Uterus (tissue), 4 donors: ENCODE measurements around the gene ACTL9. TPM values are rescaled to one million over a fixed set of nuclear protein-coding genes. Genes with fewer than 3 reads are reported as not detected.

Experiments
- DNase-seq, 2 donors: peaks; one replicate each; pipeline ENCODE4 v3.0.0-alpha.2; 2019 to 2020
- H3K27ac ChIP-seq, 2 donors: fragments of 200-600 bp; sonication (generic); 1 replicate in 1 of 2; 2 replicates in 1 of 2; pipeline ENCODE4 v1.5.1; 2016 to 2018
- H3K27me3 ChIP-seq, 2 donors: fragments of 200-600 bp; sonication (generic); one replicate each; pipeline ENCODE4 v1.5.1; 2018 to 2019; ENCODE audit warnings: control low read depth in 1 of 2
- H3K36me3 ChIP-seq, 2 donors: fragments of 200-600 bp; sonication (generic); one replicate each; pipeline ENCODE4 v1.5.1; 2019; ENCODE audit warnings: control low read depth in 1 of 2
- H3K4me1 ChIP-seq, 2 donors: fragments of 200-600 bp; sonication (generic); one replicate each; pipeline ENCODE4 v1.5.1; 2018 to 2019; ENCODE audit warnings: control low read depth in 1 of 2
- H3K4me3 ChIP-seq, 2 donors: fragments of 200-600 bp; sonication (generic); 1 replicate in 1 of 2; 2 replicates in 1 of 2; pipeline ENCODE4 v1.5.1; 2018 to 2019; ENCODE audit warnings: mild to moderate bottlenecking in 1 of 2
- H3K9me3 ChIP-seq, 2 donors: fragments of 200-600 bp; sonication (generic); one replicate each; pipeline ENCODE4 v1.5.1; 2019; ENCODE audit warnings: control low read depth in 1 of 2
- POLR2A ChIP-seq, 2 donors: fragments of 450-650 bp; IDR thresholded peaks; one replicate each; pipeline ENCODE4 v1.6.1; 2016; ENCODE audit warnings: antibody characterized with exemption in 2 of 2, mild to moderate bottlenecking in 1 of 2, moderate library complexity in 1 of 2
- intact Hi-C: fragments of 100-400 bp; cut with DNase I; formaldehyde crosslinking; loops from one replicate; pipeline ENCODE4 v1.15.1; 2023; ENCODE audit warnings: low total_unique reads
- total RNA-seq, 4 donors: library from RNA; depleted of rRNA in 3 of 4; stranded (reverse); fragments of >200 nt in 3 of 4; gene quantifications; one replicate each; pipeline versions ENCODE4 v1.1.0 to v1.2.4, GENCODE V29; 2014 to 2023
- TF ChIP-seq, protein P1 (sequence below), 4 experiments: fragments of 200-600 bp in 2 of 4; fragments of 450-650 bp in 2 of 4; sonication (generic) in 2 of 4; IDR thresholded peaks; one replicate each; pipeline ENCODE4 v1.5.1; 2016 to 2019; ENCODE audit warnings: antibody characterized with exemption in 4 of 4, mild to moderate bottlenecking in 2 of 4, moderate library complexity in 1 of 4
- donor health status: DM: yes; HTN: yes; CAD: no.

Gene ACTL9
- total RNA-seq, 4 donors from 2014 or later = not detected

DNA sequence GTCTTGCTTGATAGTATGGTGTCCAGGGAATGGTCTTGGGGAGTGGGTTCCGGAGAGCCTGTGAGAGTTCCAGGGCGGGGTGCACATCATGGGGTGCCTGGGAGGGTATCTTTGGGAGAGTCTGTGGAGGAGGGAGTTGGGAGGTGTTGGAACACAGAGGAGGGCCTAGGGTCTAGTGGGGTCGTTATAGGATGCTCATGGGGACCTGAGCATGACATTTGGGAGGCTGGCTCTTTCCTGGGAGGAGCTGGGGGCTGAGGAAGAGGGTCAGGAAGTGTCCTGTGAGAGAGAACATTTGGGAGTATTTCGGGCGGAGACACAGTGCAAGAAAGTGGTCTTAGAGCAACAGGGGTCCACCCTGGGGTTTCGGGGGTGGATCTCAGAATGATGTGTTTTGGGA lies 2.7 kb downstream of the ACTL9 start:
- H3K27me3 ChIP-seq = no peaks in the 10 kb centered on the region
- no peaks in the 10 kb centered on the region for H3K4me1 ChIP-seq
- no peak for TF ChIP-seq POLR2A (IDR thresholded peaks at IDR 0.05)
- TF ChIP-seq, protein P1, sequence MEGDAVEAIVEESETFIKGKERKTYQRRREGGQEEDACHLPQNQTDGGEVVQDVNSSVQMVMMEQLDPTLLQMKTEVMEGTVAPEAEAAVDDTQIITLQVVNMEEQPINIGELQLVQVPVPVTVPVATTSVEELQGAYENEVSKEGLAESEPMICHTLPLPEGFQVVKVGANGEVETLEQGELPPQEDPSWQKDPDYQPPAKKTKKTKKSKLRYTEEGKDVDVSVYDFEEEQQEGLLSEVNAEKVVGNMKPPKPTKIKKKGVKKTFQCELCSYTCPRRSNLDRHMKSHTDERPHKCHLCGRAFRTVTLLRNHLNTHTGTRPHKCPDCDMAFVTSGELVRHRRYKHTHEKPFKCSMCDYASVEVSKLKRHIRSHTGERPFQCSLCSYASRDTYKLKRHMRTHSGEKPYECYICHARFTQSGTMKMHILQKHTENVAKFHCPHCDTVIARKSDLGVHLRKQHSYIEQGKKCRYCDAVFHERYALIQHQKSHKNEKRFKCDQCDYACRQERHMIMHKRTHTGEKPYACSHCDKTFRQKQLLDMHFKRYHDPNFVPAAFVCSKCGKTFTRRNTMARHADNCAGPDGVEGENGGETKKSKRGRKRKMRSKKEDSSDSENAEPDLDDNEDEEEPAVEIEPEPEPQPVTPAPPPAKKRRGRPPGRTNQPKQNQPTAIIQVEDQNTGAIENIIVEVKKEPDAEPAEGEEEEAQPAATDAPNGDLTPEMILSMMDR (IDR thresholded peaks at IDR 0.05) = no peak
- intact Hi-C loops = no loop called here
- H3K4me3 ChIP-seq = no peak overlapping the region
- H3K9me3 ChIP-seq = no peaks in the 10 kb centered on the region
- no peaks in the 10 kb centered on the region for H3K36me3 ChIP-seq
- no peak for DNase-seq
- H3K27ac ChIP-seq = no peak overlapping the region

GRCh38 chr19:8695501-8695900 lies 3.1 kb downstream of the ACTL9 start:
- H3K27me3 ChIP-seq = no peaks in the 10 kb centered on the region
- no peaks in the 10 kb centered on the region for H3K4me1 ChIP-seq
- DNase-seq = no peak
- H3K4me3 ChIP-seq = no peak overlapping the region
- H3K27ac ChIP-seq = no peak overlapping the region
- intact Hi-C loops = no loop called here
- no peaks in the 10 kb centered on the region for H3K36me3 ChIP-seq
- TF ChIP-seq POLR2A (IDR thresholded peaks at IDR 0.05) = no peak
- TF ChIP-seq, protein P1 (IDR thresholded peaks at IDR 0.05) = no peak
- no peaks in the 10 kb centered on the region for H3K9me3 ChIP-seq

- no peak for DNase-seq
- no peak overlapping the region for H3K4me3 ChIP-seq
- no peaks in the 10 kb centered on the region for H3K27me3 ChIP-seq
- intact Hi-C loops = no loop called here
- TF ChIP-seq, protein P1 (IDR thresholded peaks at IDR 0.05) = no peak
- no peak for TF ChIP-seq POLR2A (IDR thresholded peaks at IDR 0.05)
- H3K9me3 ChIP-seq = no peaks in the 10 kb centered on the region
- no peaks in the 10 kb centered on the region for H3K4me1 ChIP-seq
- no peaks in the 10 kb centered on the region for H3K36me3 ChIP-seq
- no peak overlapping the region for H3K27ac ChIP-seq
These were observed 7.6 kb downstream of the ACTL9 start for GRCh38 chr19:8690753-8691539.

GRCh38 chr19:8688930-8689329 lies 9.7 kb downstream of the ACTL9 start:
- H3K4me1 ChIP-seq = no peaks in the 10 kb centered on the region
- intact Hi-C loops = no loop called here
- H3K36me3 ChIP-seq = no peaks in the 10 kb centered on the region
- H3K9me3 ChIP-seq = no peaks in the 10 kb centered on the region
- no peak for DNase-seq
- H3K4me3 ChIP-seq = no peak overlapping the region
- TF ChIP-seq, protein P1 (IDR thresholded peaks at IDR 0.05) = no peak
- no peaks in the 10 kb centered on the region for H3K27me3 ChIP-seq
- H3K27ac ChIP-seq = no peak overlapping the region

DNA sequence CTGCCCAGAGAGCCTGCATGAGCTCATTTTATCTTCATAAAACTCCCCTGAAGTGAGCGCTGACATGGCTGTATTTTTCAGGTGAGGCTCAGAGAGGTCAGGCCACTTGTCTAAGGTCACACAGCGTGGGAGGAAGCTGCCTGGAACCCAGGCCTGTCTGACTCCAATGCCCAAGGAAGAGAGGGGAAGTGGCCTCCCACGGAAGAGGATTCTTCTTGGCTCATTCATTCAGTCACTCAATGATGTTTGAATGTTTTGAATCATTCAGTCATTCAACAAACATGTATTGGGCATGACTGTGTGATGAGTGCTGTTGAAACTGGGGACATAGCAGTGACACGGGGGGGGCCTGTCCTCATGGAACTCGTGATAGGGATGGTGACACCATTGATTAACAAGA lies 12.0 kb downstream of the ACTL9 start:
- no peaks in the 10 kb centered on the region for H3K4me1 ChIP-seq
- no peak overlapping the region for H3K27ac ChIP-seq
- TF ChIP-seq, protein P1 (IDR thresholded peaks at IDR 0.05) = no peak
- no peak for TF ChIP-seq POLR2A (IDR thresholded peaks at IDR 0.05)
- H3K27me3 ChIP-seq = no peaks in the 10 kb centered on the region
- H3K36me3 ChIP-seq = no peaks in the 10 kb centered on the region
- intact Hi-C loops = no loop called here
- no peak for DNase-seq
- no peak overlapping the region for H3K4me3 ChIP-seq
- H3K9me3 ChIP-seq = no peaks in the 10 kb centered on the region
